NCI-H1417 (cell line): Measurements from ENCODE around the gene TNRC6C.
"Not testable (repeated sequence)": the region's sequence is repeated elsewhere in the genome, so short reads cannot be mapped to it uniquely, and the experiment has no call there.

ENCODE experiments used
- DNase-seq, 3 experiments: peaks; one replicate each; lab custom pipeline; 2025; lab: John Stamatoyannopoulos, UW

The TNRC6C gene

DNA sequence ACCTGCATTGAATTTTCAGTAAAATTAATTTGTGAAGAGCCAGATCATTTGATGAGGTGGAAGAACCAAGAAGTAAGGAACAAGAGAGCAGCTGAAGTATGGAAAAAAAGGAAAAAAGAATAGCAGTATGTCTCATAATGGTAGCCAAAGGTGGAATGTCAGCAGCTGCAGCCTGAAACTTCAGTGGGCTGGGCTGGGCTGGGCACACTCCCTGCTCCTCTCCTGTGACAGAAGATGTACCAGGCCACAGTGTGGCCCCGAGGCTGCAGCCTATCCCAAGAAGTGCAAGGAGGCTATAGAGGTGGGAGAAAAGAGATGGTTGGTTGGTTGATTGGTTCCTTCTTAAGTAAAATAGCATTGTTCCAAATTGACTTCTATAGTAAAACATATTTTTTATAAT lies 84.5 kb downstream of the TNRC6C start:
- DNase-seq: no peak

- DNase-seq: no peak
Measured at GRCh38 chr17:78044280-78044835, 85.9 kb downstream of the TNRC6C start.

DNA sequence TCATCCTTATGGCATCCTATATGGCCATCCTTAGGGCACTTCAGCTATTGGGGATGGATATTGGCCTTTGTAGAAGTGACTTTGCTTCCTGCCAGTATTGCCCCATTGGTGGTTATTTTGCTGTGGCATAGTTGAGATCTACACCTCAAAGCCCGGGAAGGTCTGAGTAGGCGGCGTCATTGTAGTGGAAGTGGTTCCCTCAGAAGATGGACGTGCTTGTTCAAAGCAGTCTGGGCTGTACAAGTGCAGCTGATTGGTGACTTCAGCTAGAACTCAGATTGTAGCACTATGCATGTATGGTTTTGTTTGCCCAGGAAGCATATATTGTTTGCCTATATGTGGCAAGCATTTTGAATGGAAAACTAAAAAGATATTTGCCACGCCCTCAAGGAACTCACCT lies 86.8 kb downstream of the TNRC6C start:
- DNase-seq: no peak

DNA sequence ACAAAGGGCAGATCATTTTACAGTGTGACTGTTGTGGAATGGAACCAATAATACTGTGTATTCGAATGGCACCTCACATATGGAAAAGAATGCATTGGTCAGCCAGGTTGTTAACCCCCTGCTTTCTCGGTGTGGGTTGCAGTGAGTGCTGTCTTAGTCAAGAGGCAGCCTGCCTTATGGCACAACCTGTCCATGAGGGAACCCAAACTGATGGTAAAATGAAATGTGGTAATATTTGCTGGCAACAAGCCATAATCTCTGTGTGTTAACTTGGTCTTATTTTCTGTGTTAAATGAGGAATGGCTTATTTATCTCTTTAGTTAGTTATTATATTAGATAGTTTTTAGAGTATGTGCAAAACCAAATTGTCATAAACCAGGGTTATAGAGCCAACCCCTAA lies 88.4 kb downstream of the TNRC6C start:
- no peak for DNase-seq

DNA sequence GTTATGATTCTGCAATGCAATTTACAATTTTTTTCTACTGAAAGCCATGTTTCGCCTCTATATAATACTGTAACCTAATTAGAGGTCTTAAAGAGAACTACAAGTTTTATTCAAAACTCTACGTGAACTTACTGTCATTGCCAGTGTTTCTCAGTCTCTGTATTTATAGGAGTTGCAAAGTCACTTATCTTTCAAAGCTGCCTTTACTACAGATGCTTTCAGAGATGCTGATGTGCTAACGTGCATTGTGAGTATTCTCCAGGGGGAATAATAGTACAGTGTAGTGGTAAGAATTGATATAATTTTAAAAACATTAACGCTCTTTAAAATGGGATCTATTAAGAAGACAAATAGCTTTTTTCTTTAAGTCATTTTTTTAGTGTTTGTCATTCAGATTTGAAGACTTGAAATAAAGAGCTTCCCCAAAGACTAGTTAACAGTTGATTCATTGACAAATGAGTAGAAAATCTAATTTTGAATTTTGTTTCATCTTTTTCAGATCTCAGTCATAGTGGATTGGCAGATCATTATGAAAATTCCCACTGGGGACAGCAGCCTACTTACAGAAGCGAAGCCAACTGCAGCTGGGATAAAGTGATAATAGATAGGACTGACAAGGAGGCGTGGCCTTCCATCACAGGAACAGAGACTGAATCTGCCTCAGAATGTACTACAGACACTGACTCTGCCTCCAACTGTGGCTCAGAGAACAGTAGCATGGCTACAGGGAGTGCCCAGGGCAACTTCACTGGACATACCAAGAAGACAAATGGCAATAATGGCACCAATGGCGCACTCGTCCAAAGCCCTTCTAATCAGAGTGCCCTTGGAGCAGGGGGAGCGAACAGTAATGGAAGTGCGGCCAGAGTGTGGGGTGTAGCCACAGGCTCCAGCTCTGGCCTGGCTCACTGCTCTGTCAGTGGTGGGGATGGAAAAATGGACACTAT lies 90.1 kb downstream of the TNRC6C start:
- no peak for DNase-seq

- no peak for DNase-seq
Measured at GRCh38 chr17:78049609-78050008, 91.1 kb downstream of the TNRC6C start.

DNA sequence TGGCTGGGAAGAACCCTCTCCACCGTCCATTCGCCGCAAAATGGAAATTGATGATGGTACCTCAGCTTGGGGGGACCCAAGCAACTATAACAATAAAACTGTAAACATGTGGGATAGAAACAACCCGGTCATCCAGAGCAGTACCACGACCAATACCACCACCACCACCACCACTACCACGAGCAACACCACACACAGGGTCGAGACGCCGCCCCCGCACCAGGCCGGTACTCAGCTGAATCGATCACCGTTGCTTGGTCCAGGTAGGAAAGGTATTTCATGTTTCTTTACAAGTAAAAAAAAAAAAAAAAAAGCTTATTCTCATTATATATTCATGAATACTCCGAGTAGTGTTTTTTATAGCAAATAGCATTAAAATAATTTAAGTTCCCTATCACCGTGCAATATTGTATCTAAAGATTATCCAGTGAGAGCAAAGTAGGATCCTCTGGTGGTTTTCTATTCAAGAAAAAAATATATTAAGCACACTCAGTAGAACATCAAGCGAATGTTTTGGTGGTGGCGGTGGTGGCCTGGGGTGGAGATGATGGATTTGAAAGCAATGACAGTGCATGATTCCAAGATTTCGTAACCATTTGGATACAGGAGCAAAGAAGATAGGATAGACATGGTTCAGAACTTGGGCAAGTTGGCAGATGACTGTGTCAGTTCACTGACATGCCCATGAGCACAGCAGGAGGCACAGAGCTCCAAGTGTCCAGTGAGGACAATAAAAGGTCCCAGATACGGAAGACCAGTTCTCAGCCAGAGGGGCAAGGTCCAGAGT lies 92.9 kb downstream of the TNRC6C start:
- DNase-seq: no peak

DNA sequence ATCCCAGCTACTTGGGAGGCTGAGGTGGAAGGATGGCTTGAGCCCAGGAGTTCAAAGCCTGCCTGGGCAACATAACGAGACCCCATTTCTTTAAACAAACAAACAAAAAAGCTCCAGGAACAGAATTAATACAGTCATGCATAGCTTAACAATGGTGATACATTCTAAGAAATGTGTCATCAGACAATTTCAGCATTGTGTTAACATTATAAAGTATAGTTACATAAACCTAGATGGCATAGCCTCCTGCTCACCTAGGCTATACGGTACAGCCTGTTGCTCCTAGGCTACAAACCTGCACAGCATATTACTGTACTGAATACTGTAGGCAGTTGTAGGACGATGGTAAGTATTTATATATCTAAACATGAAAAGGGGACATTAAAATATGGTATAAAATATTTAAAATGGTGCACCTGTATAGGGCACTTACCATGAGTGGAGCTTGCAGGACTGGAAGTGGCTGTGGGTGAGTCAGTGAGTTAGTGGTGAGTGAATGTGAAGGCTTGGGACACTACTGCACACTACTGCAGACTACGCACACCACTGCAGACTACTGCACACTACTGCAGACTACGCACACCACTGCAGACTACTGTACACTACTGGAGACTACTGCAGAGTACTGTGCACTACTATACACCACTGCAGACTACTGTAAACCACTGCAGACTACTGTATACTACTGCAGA lies 95.4 kb downstream of the TNRC6C start:
- no peak for DNase-seq

DNA sequence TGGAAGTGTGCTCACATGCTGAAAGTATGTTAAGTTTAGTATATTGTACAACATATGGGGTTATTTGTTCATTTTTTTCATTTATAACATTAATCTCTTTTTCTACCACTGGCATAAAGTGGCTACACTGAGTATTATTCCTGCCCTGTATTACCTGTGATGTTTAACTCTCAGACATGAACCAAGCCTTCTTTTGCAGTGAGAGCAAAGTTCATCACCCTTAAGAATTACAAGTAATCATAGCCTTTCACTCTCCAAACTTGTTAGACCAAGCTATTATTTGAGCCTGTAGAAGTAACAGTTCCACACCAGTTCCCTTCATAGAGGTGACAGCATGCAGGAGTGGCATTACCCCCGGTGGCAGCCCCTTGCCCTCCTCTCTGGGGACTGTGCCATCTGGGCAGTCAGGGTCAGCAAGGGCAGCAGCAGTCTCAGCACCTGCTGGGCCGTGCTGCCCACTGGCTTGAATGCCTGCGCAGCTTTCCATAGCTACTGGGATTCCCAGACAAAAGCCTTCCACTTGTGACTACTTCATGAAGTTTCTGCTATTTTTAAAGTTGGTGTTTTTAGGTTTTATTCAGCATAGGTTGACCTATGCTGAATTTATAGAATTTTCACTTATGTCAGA lies 98.7 kb downstream of the TNRC6C start:
- DNase-seq: no peak

DNA sequence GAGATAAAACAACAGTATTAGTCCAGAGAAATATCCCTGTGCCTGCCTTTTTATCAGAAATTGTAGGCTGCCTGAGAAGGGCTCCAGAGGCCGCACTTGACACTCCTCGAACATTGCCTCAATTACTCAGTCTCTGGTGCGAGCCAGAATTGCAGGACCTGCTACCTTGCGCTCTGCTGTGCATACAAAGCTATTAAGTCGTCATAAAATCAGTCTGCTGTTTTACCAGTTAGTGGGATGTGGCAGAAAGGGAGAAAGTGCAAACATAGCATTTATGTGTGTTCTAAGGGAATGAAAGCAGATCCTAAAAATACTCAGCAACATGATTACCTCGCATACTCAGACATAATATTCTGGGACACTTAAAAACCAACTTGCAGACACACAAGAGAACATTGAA lies 99.5 kb downstream of the TNRC6C start:
- DNase-seq: peak in 2 of 3 experiments; percentile 4 to 46

- no peak for DNase-seq
Measured at GRCh38 chr17:78058581-78058980, 100.1 kb downstream of the TNRC6C start.

- no peak for DNase-seq
Measured at GRCh38 chr17:78062596-78062995, 104.1 kb downstream of the TNRC6C start.

GRCh38 chr17:78063489-78063888 lies 105.0 kb downstream of the TNRC6C start:
- DNase-seq: no peak

GRCh38 chr17:78064708-78065107 lies 106.2 kb downstream of the TNRC6C start:
- DNase-seq: no peak

DNA sequence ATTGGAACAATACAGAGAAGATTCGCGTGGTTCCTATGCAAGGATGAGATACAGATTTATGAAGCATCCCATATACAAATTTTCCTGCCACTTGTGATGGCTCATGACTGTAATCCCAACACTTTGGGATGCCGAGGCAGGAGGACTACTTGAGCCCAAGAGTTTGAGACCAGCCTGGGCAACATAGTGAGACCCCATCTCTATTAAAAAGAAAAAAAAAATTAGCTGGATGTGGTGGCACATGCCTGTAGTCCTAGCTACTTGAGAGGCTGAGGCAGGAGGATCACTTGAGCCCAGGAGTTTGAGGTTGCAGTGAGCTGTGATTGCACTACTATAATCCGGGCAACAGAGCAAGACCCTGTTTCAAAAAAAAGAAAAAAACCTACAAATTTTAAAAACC lies 108.5 kb downstream of the TNRC6C start:
- DNase-seq: not testable (repeated sequence)

- DNase-seq: no peak
Measured at GRCh38 chr17:78069695-78070094, 111.2 kb downstream of the TNRC6C start.

GRCh38 chr17:78072961-78073360 lies 114.5 kb downstream of the TNRC6C start:
- no peak for DNase-seq

DNA sequence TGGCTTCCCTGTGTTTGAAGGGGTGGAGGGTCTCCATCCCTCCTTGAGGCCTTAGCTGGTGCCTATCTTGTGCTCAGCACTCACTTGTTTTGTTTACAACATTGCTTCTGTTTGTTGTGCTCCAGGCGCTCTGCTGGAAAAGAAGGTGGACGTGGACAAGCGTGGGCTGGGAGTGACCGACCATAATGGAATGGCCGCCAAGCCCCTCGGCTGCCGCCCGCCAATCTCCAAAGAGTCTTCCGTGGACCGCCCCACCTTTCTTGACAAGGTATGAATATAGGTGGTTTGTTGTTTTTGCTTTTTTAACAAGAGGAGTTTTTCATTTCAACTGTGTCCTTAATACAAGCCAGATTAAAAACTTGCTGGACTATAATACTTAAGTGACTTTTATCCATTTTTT lies 116.5 kb downstream of the TNRC6C start:
- no peak for DNase-seq

GRCh38 chr17:78075545-78075944 lies 117.0 kb downstream of the TNRC6C start:
- no peak for DNase-seq

- DNase-seq: no peak
Measured at GRCh38 chr17:78079253-78079652, 120.8 kb downstream of the TNRC6C start.

DNA sequence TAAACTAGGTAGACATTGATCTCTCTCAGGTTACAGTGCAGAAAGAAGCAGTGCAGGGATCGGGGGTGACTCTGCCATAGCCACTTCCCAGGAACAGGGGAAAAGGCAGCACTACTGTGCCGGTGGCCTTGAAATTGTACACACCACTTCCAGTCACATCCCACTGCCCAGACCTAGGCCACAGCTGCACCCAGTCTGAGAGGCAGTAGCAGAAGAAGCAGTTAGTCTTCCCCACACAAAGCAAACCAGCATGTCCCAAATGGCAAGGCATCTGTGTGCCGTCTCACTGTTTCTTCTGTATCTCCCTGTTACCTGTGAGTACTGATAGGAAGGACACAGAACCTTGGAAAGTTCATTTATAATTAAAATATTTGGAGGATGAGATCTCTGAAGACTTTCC lies 123.0 kb downstream of the TNRC6C start:
- DNase-seq: no peak
